Epithelial cell of esophagus (primary cell): ENCODE data around the gene CDKL1.
"Not testable (repeated sequence)": the region's sequence is repeated elsewhere in the genome, so short reads cannot be mapped to it uniquely, and the experiment has no call there.

ENCODE experiments used
- DNase-seq: peaks from one replicate; pipeline ENCODE4 v3.0.0; 2010; ENCODE audit warnings: low read depth
- H3K4me3 ChIP-seq: 2 replicates; pipeline ENCODE4 v1.5.1; 2011; ENCODE audit warnings: mild to moderate bottlenecking, low read length, control low read depth
- CTCF ChIP-seq: IDR thresholded peaks from 2 replicates; pipeline ENCODE4 v1.5.1; 2011; ENCODE audit warnings: low read depth, mild to moderate bottlenecking, low read length, control low read depth, inconsistent platforms; ENCODE audit not compliant: insufficient read depth; ENCODE audit errors: missing control alignments

CDKL1 gene

GRCh38 chr14:50320283-50320682 lies 76.4 kb downstream of the CDKL1 start:
- peak; percentile 89 for DNase-seq
- no peak for TF ChIP-seq CTCF
- H3K4me3 ChIP-seq: no peak overlapping the region

DNA sequence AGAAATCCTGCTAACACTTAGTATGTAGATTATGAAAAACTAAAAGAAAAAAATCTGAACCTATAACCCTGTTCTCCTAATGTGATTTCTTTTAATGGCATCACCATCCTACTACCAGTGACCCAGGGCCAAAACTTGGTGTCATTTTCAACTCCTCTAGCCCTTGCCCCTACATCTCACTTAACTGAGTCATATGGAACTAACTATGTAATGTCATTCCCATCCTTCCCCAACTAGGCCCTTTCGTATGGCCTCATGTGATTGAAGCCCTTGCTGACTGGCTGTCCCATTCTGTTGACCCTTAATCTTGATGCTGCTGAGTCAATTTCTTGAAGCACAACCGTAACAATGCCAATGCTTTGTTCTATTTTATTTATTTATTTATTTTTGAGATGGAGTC lies 77.0 kb downstream of the CDKL1 start:
- no peak overlapping the region for H3K4me3 ChIP-seq
- DNase-seq: peak; percentile 10
- no peak for TF ChIP-seq CTCF

DNA sequence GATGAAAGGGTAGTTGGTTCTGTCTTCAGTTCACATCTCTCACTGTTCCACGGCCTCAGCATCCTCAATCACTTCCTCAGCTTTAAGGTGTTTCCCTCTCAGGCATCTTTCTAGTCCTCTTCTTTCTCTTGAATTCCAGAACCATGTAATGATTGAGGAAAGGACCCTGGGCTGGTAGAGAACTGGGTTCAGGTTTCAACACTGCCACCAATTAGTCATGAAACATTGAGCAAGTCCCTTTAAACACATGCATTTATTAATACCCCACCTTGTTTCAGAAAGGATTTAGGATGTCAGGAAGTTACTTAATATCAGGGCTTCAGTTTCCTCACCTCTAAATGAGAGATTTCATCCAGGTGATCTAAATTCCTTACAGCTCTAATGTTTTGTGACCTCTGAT lies 77.4 kb downstream of the CDKL1 start:
- DNase-seq: peak; percentile 73

DNA sequence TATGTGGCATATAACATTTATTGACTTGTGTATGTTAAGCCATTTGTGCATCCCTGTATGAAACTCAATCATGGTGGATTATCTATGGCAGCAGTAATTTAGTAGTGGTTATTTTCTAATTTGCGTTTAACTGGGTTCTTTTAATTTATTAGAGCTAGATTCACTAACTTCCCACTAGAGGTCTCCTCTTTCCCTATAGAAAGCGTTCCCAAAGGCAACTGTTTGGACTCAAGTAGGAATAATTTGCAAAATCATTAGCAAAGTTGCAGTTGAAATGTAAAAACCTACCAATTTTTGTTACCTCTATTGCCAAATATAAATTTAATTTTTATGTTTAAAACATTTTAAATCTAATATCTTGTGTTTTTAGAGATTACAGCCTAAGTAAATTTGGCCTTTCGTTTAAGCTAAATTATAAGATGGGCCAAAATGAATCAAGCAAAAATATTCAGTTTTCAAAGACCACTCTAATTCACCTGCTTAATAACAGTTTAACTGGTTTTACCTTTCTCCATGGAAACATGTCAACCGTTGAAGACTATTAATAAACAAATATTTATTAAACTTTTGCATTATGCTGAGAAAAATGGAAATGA lies 78.6 kb downstream of the CDKL1 start:
- H3K4me3 ChIP-seq: no peak overlapping the region
- TF ChIP-seq CTCF: peak; percentile 60
- peak; percentile 62 for DNase-seq

More for the DNA sequence above, 77.4 kb downstream of the CDKL1 start:
- no peak overlapping the region for H3K4me3 ChIP-seq
- TF ChIP-seq CTCF: no peak

- not testable (repeated sequence) for DNase-seq, H3K4me3 ChIP-seq
These were observed 82.6 kb downstream of the CDKL1 start for GRCh38 chr14:50314098-50314497.

GRCh38 chr14:50312734-50313054 lies 84.0 kb downstream of the CDKL1 start:
- TF ChIP-seq CTCF: no peak
- H3K4me3 ChIP-seq: peak overlapping the region; percentile 77
- peak; percentile 63 for DNase-seq

DNA sequence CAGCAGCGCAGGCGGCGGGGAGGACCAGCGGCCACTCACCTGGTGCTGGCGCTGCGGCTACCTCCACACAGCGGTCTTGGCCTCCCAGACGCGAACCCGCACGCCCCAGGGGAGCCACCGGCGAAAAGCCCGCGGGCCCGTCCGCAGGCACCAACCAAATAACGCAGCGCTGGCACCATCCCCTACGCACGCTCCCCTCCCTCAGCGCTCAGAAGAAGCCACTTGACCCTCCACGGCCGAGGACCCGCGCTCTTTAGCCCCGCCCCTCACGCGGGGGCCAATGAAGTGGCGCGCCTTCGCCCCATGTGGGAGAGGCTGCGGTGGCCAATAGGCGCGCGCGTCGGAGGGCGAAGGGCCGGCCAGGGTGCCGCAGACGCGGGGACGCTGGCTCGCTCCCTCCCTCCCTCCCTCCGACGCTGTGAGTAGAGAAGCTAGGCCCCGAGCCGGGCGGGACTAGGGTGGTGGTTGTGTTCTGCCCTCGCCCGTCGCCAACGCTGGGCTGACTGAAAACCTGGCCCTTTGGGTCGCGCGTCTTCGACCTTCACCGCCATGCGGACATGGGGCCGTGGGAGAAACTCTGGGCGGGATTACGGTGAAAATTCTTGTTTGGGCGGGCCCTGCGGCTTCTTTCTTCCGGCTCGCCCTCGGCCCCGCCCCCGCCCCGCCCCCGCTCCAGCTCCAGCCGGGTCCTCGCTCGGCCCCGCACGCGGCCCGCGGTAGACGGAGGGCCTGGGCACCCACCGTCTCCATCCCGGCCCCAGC lies 84.5 kb downstream of the CDKL1 start, which contains the start of the genes DMAC2L and L2HGDH:
Gene DMAC2L, plus strand, starts transcription at position 353 of the 762 bp plus-strand sequence. CDS start 9,164 bp downstream, outside the sequence.
Gene L2HGDH, minus strand, starts transcription at position 258 of the 762 bp plus-strand sequence. Its CDS starts 79 bp downstream, at position 179.
- peak within 1 kb of the TSS; percentile 77 for H3K4me3 ChIP-seq
- DNase-seq: peak; percentile 93
- no peak for TF ChIP-seq CTCF
